ENCODE measurements around the gene DNAH1.

GRCh38 chr3:52370531-52370930 is 54.4 kb downstream of the DNAH1 start:
- TF ChIP-seq CTCF (IDR thresholded peaks at IDR 0.05) (no peak), SIN3A (IDR thresholded peaks at IDR 0.05; ENCODE audit: borderline replicate concordance, insufficient read depth, low read depth, low read length) (no peak), REST (IDR thresholded peaks at IDR 0.05; ENCODE audit: insufficient read depth in 1 of 2, low read depth in 2 of 2, low read length in 1 of 2) (no peak)

Measured in Panc1 (cell line).